LNCaP clone FGC (cell line): ENCODE data around the gene CUEDC1.

ENCODE experiments used
- DNase-seq: peaks from one replicate; pipeline ENCODE4 v3.0.0-alpha.2; 2011; ENCODE audit warnings: low read depth
- H3K4me3 ChIP-seq: 2 replicates; pipeline ENCODE4 v1.5.1; 2011; ENCODE audit warnings: mild to moderate bottlenecking, low read depth, low read length, control low read depth
- TF ChIP-seq, protein P1 (sequence below): IDR thresholded peaks from 2 replicates; pipeline ENCODE4 v1.5.1; 2012; ENCODE audit warnings: mild to moderate bottlenecking; ENCODE audit not compliant: control insufficient read depth, insufficient read depth; ENCODE audit errors: extremely low read depth

The CUEDC1 gene

GRCh38 chr17:57920916-57921703, 34.1 kb downstream of the CUEDC1 start:
- no peak overlapping the region for H3K4me3 ChIP-seq
- TF ChIP-seq, protein P1, sequence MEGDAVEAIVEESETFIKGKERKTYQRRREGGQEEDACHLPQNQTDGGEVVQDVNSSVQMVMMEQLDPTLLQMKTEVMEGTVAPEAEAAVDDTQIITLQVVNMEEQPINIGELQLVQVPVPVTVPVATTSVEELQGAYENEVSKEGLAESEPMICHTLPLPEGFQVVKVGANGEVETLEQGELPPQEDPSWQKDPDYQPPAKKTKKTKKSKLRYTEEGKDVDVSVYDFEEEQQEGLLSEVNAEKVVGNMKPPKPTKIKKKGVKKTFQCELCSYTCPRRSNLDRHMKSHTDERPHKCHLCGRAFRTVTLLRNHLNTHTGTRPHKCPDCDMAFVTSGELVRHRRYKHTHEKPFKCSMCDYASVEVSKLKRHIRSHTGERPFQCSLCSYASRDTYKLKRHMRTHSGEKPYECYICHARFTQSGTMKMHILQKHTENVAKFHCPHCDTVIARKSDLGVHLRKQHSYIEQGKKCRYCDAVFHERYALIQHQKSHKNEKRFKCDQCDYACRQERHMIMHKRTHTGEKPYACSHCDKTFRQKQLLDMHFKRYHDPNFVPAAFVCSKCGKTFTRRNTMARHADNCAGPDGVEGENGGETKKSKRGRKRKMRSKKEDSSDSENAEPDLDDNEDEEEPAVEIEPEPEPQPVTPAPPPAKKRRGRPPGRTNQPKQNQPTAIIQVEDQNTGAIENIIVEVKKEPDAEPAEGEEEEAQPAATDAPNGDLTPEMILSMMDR: no peak
- DNase-seq: no peak

DNA sequence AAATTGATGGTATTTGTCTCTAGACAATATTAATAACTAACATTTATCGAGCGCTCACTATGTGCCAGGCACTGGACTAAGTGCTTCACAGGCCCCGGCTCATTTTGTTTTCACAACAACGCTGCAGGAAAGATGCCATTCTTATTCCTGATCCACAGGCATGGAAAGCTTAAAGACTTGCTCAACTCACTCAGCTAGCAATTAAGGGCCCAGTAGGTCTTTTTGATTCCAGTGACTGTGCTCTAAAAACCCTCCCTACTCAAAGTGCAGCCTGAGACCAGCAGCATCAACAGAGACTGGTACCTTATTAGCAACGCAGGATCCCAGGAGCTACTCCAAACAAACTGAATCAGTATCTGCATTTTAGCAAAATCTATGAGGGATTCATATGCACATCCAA, 35.3 kb downstream of the CUEDC1 start:
- DNase-seq: no peak
- TF ChIP-seq, protein P1: no peak
- H3K4me3 ChIP-seq: no peak overlapping the region

DNA sequence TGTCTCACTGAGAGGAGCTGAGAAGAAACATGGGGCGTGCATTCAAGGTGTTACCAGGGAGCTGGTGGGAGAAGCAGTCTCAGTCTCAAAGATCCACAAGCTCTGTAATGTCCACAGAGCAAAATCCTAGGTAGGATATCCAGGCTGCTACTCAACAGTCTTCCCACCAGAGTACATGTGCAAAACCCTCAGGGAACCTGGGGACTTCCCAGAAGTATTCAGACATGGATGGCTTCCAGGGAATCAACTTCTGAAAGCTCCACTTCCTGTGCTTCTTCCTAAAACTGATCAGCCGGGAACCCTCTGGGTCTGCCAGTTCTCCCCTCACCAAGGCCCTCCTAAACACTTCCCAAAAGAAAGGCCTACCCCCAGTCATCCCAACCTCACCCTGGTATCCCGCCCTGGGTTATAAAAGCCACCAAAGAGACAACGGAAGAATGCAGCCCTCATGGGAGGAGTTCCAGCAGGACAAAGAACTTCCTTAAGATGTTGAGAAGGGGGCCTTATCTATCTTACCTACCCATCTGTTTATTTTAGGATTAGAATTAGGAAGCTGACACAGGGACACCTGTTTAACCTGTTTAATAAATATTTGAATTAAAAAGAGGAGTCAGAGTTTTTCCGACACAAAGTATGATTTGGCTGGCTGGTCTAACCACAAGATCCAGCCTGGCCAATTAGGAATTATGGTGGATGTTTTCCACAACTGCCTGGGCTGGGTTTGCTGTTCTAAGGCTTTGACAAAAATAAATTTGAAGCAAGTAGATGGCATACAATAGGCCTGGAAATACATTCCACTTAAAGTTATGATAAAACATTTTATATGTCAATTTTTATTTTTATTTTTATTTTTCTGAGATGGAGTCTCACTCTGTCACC, 37.0 kb downstream of the CUEDC1 start:
- TF ChIP-seq, protein P1: no peak
- no peak overlapping the region for H3K4me3 ChIP-seq
- DNase-seq: peak; percentile 91

DNA sequence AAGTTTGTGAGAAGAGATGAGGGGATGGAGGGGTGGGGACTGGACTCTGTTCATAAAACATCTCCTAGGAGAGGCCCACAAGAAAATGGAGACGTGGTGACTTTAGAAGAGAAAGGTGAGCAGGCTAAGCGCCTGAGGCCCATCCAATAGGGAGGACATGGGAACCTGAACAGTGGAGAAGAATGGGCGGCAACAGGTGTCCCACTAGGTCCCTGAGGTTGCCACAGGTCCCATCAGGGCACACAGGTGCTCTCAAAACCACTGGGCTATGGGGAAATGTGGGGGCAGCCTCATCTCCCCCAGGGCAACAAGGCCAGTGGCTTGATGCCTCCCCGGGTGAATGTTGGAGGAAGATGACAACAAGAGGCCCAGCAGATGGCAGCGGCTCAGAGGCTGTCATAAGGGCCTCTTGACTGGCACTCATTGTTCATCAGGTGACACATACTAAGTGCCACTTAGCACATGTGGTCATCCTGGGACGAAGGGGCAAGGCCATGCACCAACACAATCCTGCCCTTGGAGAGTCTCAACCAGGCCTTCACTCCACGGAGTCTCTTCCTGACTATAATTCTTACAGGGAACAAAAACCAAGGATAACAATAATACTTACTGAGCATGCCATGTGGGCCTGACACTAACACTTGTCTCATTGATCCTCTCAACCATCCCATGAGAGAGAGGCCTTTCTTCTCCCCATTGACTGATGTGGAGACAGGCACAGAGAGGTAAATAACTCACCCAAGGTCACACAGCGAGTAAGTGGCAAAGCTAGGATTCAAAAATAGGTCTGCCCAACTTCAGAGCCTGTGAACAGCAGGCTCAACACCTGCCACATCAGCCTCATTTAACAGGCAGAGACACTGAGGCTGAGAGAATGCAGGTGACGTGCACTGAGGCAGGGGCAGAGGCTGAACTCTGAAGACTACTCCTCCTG, 38.0 kb downstream of the CUEDC1 start:
- TF ChIP-seq, protein P1: peak; percentile 28
- no peak for DNase-seq
- no peak overlapping the region for H3K4me3 ChIP-seq

- DNase-seq: no peak
- H3K4me3 ChIP-seq: no peak overlapping the region
- TF ChIP-seq, protein P1: no peak
Measured at GRCh38 chr17:57915985-57916757, 39.0 kb downstream of the CUEDC1 start.

DNA sequence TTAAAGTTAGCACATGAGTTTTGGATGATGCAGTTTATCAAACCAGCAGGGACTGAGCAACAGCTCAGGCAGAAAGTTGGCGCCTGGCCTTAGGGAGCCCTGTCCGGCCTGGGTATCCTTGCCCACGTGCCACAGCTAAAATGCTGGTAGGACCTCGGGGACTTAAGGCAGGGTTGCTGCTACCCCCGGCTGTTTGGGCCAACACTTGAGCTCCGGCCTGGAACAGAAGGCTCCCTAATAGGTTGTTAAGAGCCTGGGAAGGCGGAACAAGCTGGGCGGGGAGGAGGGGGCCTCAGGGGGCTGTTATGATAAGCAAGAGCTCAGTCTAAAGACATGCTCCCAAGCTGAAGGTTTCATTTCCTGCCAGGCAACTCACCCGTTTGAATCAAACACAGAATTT, 39.7 kb downstream of the CUEDC1 start:
- TF ChIP-seq, protein P1: no peak
- H3K4me3 ChIP-seq: no peak overlapping the region
- no peak for DNase-seq
